ENCODE data around the gene FUT3.
"Not testable (repeated sequence)": the region's sequence is repeated elsewhere in the genome, so short reads cannot be mapped to it uniquely, and the experiment has no call there.

FUT3 gene

DNA sequence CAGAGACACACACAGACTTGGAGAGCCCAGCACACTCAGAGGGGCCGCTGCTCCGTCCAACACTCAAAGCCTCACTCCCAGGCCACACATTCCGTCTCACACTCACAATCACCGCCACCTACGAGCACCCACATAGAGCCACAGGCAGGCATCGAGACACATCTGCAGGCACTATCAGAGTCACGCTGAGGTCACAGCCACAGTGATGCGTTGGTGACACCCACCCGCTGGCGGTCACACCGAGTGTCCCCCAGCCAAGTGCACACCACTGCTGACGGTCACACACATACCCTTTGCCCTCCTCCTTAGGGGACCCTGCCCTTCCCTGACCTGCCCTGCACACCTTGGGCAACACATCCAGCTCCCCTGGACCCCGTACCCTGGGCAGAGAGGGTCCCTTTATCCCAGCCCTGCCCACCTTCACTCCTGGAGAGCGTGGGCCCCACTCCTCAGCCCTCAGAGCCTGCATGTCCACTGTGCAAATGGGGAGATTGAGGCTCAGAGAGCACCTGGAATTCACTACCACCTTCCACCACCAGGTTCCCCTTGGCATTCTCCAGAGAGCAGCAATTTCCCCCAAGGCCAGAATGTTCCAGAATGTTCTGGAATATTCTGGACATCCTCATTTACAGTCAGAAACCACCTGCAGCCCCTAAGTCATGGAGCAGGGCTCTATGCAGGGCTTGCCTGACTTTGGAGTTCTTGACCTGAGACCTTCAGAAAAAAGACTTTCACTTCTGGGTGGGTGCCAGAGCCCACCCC lies 13.7 kb upstream of the FUT3 start:
- TF ChIP-seq, protein P1, sequence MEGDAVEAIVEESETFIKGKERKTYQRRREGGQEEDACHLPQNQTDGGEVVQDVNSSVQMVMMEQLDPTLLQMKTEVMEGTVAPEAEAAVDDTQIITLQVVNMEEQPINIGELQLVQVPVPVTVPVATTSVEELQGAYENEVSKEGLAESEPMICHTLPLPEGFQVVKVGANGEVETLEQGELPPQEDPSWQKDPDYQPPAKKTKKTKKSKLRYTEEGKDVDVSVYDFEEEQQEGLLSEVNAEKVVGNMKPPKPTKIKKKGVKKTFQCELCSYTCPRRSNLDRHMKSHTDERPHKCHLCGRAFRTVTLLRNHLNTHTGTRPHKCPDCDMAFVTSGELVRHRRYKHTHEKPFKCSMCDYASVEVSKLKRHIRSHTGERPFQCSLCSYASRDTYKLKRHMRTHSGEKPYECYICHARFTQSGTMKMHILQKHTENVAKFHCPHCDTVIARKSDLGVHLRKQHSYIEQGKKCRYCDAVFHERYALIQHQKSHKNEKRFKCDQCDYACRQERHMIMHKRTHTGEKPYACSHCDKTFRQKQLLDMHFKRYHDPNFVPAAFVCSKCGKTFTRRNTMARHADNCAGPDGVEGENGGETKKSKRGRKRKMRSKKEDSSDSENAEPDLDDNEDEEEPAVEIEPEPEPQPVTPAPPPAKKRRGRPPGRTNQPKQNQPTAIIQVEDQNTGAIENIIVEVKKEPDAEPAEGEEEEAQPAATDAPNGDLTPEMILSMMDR (IDR thresholded peaks at IDR 0.05): no peak
- Histone ChIP-seq H3K9me3 (no peaks in the 10 kb centered on the region), H3K4me3 (ENCODE audit: low read depth in 1 of 2, low read length in 1 of 2) (no peak overlapping the region), H3K27me3 (no peaks in the 10 kb centered on the region), H3K27ac (no peak overlapping the region), H3K36me3 (no peaks in the 10 kb centered on the region), H3K4me1 (ENCODE audit: control insufficient read depth in 1 of 2, insufficient read depth in 1 of 2, low read depth in 1 of 2, low read length in 1 of 2) (no peaks in the 10 kb centered on the region)

DNA sequence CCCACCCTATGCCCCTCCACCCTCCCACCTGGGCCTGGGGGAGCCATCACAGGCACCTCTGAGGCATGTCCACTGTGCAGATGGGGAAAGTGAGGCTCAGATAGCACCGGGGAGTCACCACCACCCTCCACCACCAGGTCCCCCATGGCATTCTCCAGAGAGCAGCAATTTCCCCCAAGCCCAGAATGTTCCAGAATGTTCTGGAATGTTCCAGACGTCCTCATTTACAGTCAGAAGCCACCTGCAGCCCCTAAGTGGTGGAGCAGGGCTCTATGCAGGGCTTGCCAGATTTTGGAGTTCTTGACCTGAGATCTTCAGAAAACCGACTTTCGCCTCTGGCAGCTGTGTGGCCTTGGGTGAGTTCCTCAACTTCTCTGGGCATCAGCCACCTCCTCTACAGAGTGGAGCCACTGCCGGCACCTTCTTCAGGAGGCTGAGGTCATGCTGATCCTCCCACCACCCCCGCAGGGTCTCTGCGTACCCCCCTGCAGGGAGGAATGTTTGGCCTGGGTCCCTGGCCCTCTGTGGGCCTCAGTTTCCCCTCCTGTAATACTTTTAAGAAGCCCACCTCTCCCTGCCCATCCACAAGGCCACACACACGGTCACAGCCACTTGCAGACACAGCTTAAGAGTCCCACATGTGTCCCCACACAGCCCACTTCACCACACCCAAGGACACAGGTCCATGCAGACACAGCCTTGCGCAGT lies 12.9 kb upstream of the FUT3 start:
- no peaks in the 10 kb centered on the region for H3K9me3 ChIP-seq
- no peaks in the 10 kb centered on the region for H3K4me1 ChIP-seq (ENCODE audit: control insufficient read depth in 1 of 2, insufficient read depth in 1 of 2, low read depth in 1 of 2, low read length in 1 of 2)
- H3K27ac ChIP-seq: no peak overlapping the region
- H3K27me3 ChIP-seq: no peaks in the 10 kb centered on the region
- no peak overlapping the region for H3K4me3 ChIP-seq (ENCODE audit: low read depth in 1 of 2, low read length in 1 of 2)
- TF ChIP-seq, protein P1 (IDR thresholded peaks at IDR 0.05): no peak
- no peaks in the 10 kb centered on the region for H3K36me3 ChIP-seq

DNA sequence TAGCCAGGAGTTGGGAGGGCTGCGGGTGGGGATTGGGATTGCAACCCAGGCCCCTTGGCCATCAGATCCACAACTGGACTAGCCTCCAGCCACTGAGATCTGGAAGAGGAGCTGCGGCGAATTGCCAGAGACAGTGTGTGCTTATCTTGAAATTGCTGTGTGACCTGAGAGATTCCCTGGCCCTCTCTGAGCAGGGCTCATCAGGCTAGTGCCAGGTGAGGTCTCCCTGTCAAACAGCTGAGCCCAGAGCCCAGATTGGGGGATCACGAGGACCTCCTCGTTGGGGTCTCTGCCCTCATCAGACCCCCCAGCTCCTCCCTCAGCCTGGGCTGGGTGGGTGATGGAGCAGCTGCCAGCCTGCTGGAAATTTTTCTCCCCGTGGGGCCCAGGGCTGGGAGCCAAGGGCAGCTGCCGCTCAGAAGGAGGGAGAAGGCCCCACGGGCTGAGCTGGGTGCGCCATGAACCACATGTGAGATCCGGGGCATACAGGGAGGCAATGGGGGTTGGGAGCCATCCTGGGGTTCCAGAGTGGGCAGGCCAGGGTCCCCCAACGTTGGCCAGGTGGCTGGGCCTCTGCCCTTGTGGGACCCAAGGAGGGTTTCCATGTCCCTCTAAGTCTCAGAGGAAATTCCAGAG lies 11.9 kb upstream of the FUT3 start:
- Histone ChIP-seq H3K9me3 (no peaks in the 10 kb centered on the region), H3K36me3 (no peaks in the 10 kb centered on the region), H3K27ac (no peak overlapping the region), H3K4me3 (ENCODE audit: low read depth in 1 of 2, low read length in 1 of 2) (no peak overlapping the region), H3K27me3 (no peaks in the 10 kb centered on the region), H3K4me1 (ENCODE audit: control insufficient read depth in 1 of 2, insufficient read depth in 1 of 2, low read depth in 1 of 2, low read length in 1 of 2) (no peaks in the 10 kb centered on the region)
- TF ChIP-seq, protein P1 (IDR thresholded peaks at IDR 0.05): no peak

DNA sequence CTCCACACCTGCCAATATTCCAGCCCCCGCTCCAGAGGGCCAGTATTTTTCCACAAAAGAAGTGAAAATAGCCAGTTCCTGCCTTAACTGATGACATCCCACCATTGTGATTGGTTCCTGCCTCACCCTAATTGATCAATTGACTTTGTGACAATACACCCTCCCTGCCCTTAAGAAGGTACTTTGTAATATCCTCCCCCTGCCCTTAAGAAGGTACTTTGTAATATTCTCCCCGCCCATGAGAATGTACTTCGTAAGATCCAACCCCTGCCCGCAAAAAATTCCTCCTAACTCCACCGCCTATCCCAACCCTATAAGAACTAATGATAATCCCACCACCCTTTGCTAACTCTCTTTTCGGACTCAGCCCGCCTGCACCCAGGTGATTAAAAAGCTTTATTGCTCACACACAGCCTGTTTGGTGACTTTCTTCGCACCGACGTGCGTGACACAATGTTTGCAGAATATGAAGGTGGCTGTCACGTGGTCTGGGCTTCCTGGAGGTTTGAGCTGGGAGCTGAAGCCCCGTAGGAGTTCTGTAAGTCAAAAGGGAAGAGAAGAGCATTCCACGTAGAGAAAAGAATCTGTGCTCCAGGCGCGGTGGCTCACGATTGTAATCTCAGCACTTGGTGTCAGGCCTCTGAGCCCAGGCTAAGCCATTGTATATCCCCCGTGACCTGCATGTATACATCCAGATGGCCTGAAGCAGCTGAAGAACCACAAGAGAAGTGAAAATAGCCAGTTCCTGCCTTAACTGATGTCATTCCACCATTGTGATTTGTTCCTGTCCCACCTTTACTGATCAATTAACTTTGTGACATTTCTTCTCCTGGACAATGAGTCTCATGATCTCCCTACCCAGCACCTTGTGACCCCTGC lies 6.2 kb upstream of the FUT3 start:
- H3K27ac ChIP-seq: no peak overlapping the region
- H3K27me3 ChIP-seq: no peaks in the 10 kb centered on the region
- no peak overlapping the region for H3K4me3 ChIP-seq (ENCODE audit: low read depth in 1 of 2, low read length in 1 of 2)
- TF ChIP-seq, protein P1 (IDR thresholded peaks at IDR 0.05): no peak
- no peaks in the 10 kb centered on the region for H3K36me3 ChIP-seq
- H3K9me3 ChIP-seq: no peaks in the 10 kb centered on the region
- no peaks in the 10 kb centered on the region for H3K4me1 ChIP-seq (ENCODE audit: control insufficient read depth in 1 of 2, insufficient read depth in 1 of 2, low read depth in 1 of 2, low read length in 1 of 2)

DNA sequence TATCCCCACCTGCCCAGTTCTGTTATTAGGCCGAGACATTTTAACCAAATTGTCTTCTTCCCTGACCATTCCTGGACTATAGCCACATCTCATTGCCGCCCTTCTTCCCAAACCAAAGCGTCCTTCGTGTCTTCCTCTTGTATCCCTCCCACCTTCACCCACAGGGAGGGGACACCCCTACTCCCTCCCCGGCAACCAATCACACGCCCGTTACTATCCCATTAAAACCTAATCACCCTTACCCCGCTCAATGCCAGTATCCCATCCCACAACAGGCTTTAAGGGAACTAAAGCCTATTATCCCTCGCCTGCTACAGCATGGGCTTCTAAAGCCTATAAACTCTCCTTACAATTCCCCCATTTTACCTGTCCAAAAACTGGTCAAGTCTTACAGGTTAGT lies 3.9 kb upstream of the FUT3 start:
- H3K36me3 ChIP-seq; H3K9me3 ChIP-seq; H3K4me1 ChIP-seq (ENCODE audit: control insufficient read depth in 1 of 2, insufficient read depth in 1 of 2, low read depth in 1 of 2, low read length in 1 of 2); H3K27ac ChIP-seq; H3K27me3 ChIP-seq; H3K4me3 ChIP-seq (ENCODE audit: low read depth in 1 of 2, low read length in 1 of 2): not testable (repeated sequence)

DNA sequence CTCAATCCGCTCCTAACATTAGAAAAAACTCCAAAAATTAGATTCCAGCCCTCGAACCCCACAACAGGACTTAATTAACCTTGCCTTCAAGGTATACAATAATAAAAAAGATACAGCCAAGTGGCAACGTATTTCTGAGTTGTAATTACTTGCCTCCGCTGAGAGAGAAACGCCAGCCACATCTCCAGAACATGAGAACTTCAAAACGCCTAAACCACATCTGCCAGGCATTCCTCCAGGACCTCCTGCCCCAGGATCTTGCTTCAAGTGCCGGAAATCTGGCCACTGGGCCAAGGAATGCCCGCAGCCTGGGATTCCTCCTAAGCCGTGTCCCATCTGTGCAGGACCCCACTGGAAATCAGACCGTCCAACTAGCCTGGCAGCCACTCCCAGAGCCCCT lies 2.9 kb upstream of the FUT3 start:
- not testable (repeated sequence) for H3K27ac ChIP-seq; H3K4me3 ChIP-seq (ENCODE audit: low read depth in 1 of 2, low read length in 1 of 2); H3K4me1 ChIP-seq (ENCODE audit: control insufficient read depth in 1 of 2, insufficient read depth in 1 of 2, low read depth in 1 of 2, low read length in 1 of 2); H3K36me3 ChIP-seq; H3K9me3 ChIP-seq; H3K27me3 ChIP-seq
